Mesothelial cell of epicardium (in vitro differentiated cells): ENCODE results near the gene IRF3. TPM values are rescaled to one million over a fixed set of nuclear protein-coding genes. Genes with fewer than 3 reads are reported as not detected.

Experiments
- DNase-seq, 2 experiments: peaks; one replicate each; pipeline ENCODE4 v3.0.0; 2021; ENCODE audit warnings: low spot score in 2 of 2; ENCODE audit not compliant: unreplicated experiment in 2 of 2
- H3K27ac Mint-ChIP-seq: 2 replicates; pipeline ENCODE4 v1.8.0; 2021; ENCODE audit warnings: mixed read lengths
- H3K27me3 Mint-ChIP-seq: 2 replicates; pipeline ENCODE4 v1.8.0; 2021; ENCODE audit warnings: low read depth, mixed read lengths
- H3K36me3 Mint-ChIP-seq: 2 replicates; pipeline ENCODE4 v1.8.0; 2021; ENCODE audit warnings: mixed read lengths
- H3K4me1 Mint-ChIP-seq: 2 replicates; pipeline ENCODE4 v1.8.0; 2021; ENCODE audit warnings: mixed read lengths
- H3K4me3 Mint-ChIP-seq: 2 replicates; pipeline ENCODE4 v1.8.0; 2021; ENCODE audit warnings: mild to moderate bottlenecking, moderate library complexity, mixed read lengths
- H3K9me3 Mint-ChIP-seq: 2 replicates; pipeline ENCODE4 v1.8.0; 2021; ENCODE audit warnings: mixed read lengths
- CTCF ChIP-seq: fragments of 200-600 bp; sonication (generic); IDR thresholded peaks from one replicate; pipeline ENCODE4 v1.5.0; 2021; ENCODE audit warnings: antibody characterized with exemption; ENCODE audit not compliant: unreplicated experiment
- total RNA-seq: library from RNA; stranded (reverse); gene quantifications from 3 replicates; pipeline ENCODE4 v1.2.1, GENCODE V29; 2021

The IRF3 gene
- total RNA-seq, 1 donor from 2014 or later = 89.4 TPM

GRCh38 chr19:49663224-49663623 is 2.4 kb downstream of the IRF3 start:
- Mint-ChIP-seq H3K36me3 (peaks cover 20% of the 10 kb centered on the region), H3K4me3 (peak overlapping the region; percentile 15), H3K27ac (peak overlapping the region; percentile 6), H3K9me3 (no peaks in the 10 kb centered on the region), H3K4me1 (peaks cover 38% of the 10 kb centered on the region), H3K27me3 (no peaks in the 10 kb centered on the region)
- DNase-seq = no peak
- TF ChIP-seq CTCF = no peak

GRCh38 chr19:49662011-49662410 is 3.6 kb downstream of the IRF3 start:
- no peak for DNase-seq
- peaks cover 24% of the 10 kb centered on the region for H3K36me3 Mint-ChIP-seq
- no peak overlapping the region for H3K27ac Mint-ChIP-seq
- H3K27me3 Mint-ChIP-seq = no peaks in the 10 kb centered on the region
- no peak overlapping the region for H3K4me3 Mint-ChIP-seq
- peaks cover 33% of the 10 kb centered on the region for H3K4me1 Mint-ChIP-seq
- no peak for TF ChIP-seq CTCF
- no peaks in the 10 kb centered on the region for H3K9me3 Mint-ChIP-seq

- Mint-ChIP-seq H3K4me1 (peaks cover 22% of the 10 kb centered on the region), H3K27me3 (no peaks in the 10 kb centered on the region), H3K9me3 (no peaks in the 10 kb centered on the region), H3K36me3 (peaks cover 31% of the 10 kb centered on the region), H3K27ac (no peak overlapping the region), H3K4me3 (no peak overlapping the region)
- TF ChIP-seq CTCF = no peak
- DNase-seq = no peak
Observed at GRCh38 chr19:49660338-49660961, 5.2 kb downstream of the IRF3 start.

GRCh38 chr19:49658566-49659442 is 6.9 kb downstream of the IRF3 start:
- H3K27ac Mint-ChIP-seq = no peak overlapping the region
- H3K4me1 Mint-ChIP-seq = peaks cover 8% of the 10 kb centered on the region
- H3K9me3 Mint-ChIP-seq = no peaks in the 10 kb centered on the region
- H3K27me3 Mint-ChIP-seq = no peaks in the 10 kb centered on the region
- DNase-seq = no peak
- no peak for TF ChIP-seq CTCF
- peaks cover 41% of the 10 kb centered on the region for H3K36me3 Mint-ChIP-seq
- H3K4me3 Mint-ChIP-seq = no peak overlapping the region

- Mint-ChIP-seq H3K4me3 (no peak overlapping the region), H3K4me1 (peaks cover 6% of the 10 kb centered on the region), H3K27ac (no peak overlapping the region), H3K36me3 (peaks cover 41% of the 10 kb centered on the region), H3K9me3 (no peaks in the 10 kb centered on the region), H3K27me3 (no peaks in the 10 kb centered on the region)
- no peak for DNase-seq
- TF ChIP-seq CTCF = no peak
Observed at GRCh38 chr19:49658139-49658517, 7.5 kb downstream of the IRF3 start.
